Astrocyte of the cerebellum (primary cell): Measurements from ENCODE around the gene DDX1.

ENCODE experiments used
- DNase-seq: peaks from one replicate; pipeline ENCODE4 v3.0.0-alpha.2; 2011; ENCODE audit warnings: low read depth
- H3K4me3 ChIP-seq: 2 replicates; pipeline ENCODE4 v1.5.1; 2011; ENCODE audit warnings: mild to moderate bottlenecking, low read depth, low read length, moderate library complexity
- in situ Hi-C: cut with HindIII; loops from 2 replicates; pipeline ENCODE4 v1.10.0; 2017; ENCODE audit warnings: low sequenced_read_pairs
- TF ChIP-seq, protein P1 (sequence below): IDR thresholded peaks from 2 replicates; pipeline ENCODE4 v1.5.1; 2012; ENCODE audit warnings: low read length, low read depth, moderate library complexity, mild to moderate bottlenecking; ENCODE audit errors: missing control alignments

The DDX1 gene

GRCh38 chr2:15656090-15656489 is 64.4 kb downstream of the DDX1 start:
- H3K4me3 ChIP-seq: no peak overlapping the region
- in situ Hi-C loops: no loop called here
- no peak for DNase-seq
- TF ChIP-seq, protein P1, sequence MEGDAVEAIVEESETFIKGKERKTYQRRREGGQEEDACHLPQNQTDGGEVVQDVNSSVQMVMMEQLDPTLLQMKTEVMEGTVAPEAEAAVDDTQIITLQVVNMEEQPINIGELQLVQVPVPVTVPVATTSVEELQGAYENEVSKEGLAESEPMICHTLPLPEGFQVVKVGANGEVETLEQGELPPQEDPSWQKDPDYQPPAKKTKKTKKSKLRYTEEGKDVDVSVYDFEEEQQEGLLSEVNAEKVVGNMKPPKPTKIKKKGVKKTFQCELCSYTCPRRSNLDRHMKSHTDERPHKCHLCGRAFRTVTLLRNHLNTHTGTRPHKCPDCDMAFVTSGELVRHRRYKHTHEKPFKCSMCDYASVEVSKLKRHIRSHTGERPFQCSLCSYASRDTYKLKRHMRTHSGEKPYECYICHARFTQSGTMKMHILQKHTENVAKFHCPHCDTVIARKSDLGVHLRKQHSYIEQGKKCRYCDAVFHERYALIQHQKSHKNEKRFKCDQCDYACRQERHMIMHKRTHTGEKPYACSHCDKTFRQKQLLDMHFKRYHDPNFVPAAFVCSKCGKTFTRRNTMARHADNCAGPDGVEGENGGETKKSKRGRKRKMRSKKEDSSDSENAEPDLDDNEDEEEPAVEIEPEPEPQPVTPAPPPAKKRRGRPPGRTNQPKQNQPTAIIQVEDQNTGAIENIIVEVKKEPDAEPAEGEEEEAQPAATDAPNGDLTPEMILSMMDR: no peak

GRCh38 chr2:15657759-15658158 is 66.1 kb downstream of the DDX1 start:
- no peak for DNase-seq
- TF ChIP-seq, protein P1: no peak
- no peak overlapping the region for H3K4me3 ChIP-seq
- in situ Hi-C loops: no loop called here

DNA sequence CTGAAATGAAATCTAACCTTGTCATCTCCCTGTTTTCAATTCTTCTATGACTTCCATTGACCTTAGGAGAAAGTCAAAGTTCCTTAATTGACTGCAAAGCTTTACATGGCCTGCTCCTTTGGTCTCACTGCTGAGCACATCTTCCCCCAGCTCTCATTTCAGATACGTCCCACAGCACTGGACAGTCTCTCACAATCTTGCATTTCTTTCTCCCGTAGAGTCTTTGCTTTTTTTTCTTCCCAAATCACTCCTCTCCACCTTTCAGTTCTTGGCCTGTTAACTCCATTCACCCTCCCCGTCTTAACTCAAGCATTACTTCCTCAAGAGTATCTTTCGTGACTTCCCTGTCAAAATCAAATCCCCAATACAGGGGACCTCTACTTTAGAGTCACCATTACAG is 67.2 kb downstream of the DDX1 start:
- TF ChIP-seq, protein P1: no peak
- no peak overlapping the region for H3K4me3 ChIP-seq
- in situ Hi-C loops: no loop called here
- DNase-seq: no peak

DNA sequence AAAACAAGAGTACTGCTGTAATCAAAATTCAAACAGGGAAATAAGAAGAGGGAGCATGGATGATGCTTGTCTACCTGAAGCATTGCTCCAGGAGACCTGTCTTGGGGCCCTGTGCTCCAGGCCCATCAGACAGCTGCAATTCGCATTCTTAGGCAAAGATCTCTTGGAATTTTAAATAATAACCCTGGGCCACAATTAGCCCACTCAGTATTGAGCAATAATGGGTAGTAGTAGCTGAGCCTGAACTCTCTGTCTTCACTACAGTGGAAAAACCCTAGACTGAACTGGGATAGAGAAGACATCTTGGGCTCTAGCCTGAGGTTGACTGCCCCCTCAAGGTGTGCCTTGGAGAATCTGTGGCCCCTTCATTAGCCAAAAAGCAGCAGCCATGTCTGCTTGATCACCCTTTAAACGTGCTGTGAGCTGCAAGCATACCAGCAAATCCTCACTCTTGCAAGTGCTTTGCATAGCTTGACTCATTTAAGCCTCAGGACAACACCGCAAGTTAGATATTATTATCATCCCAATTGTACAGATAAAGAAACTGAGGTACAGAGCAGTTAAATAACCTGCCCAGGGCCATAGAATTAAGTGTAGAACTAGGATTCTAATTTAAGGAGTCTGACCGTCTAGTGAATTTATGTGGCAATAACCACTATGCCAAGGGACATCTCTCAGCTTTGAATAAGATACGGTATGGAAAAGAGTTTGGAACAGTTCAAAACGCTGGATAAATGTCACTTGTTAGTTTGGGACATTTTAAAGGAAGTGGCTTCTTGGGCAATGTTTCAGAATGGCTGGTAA is 69.0 kb downstream of the DDX1 start:
- TF ChIP-seq, protein P1: no peak
- no peak for DNase-seq
- in situ Hi-C loops: no loop called here
- H3K4me3 ChIP-seq: no peak overlapping the region

GRCh38 chr2:15661295-15661569 is 69.6 kb downstream of the DDX1 start:
- DNase-seq: no peak
- in situ Hi-C loops: no loop called here
- H3K4me3 ChIP-seq: no peak overlapping the region
- TF ChIP-seq, protein P1: no peak

GRCh38 chr2:15662026-15662425 is 70.4 kb downstream of the DDX1 start:
- in situ Hi-C loops: no loop called here
- TF ChIP-seq, protein P1: no peak
- H3K4me3 ChIP-seq: no peak overlapping the region
- DNase-seq: no peak
